Posterior cingulate gyrus (tissue), 11 donors: ENCODE measurements around the gene RNF128.

Experiments used
- DNase-seq, 10 donors: peaks; one replicate each; pipeline versions ENCODE4 v3.0.0 to v3.0.0-alpha.2; 2020 to 2021; ENCODE audit warnings: mixed read lengths in 3 of 10
- intact Hi-C: fragments of 100-400 bp; cut with DNase I; formaldehyde crosslinking; loops from one replicate; pipeline ENCODE4 v1.15.1; 2023

The RNF128 gene

GRCh38 chrX:106726485-106727437, at the start of gene RNF128:
Gene RNF128, plus strand, starts transcription at chrX:106726701. Its CDS starts 213 bp downstream, at chrX:106726914.
- intact Hi-C loops = no loop called here
- DNase-seq = peak in 9 of 10 donors; percentile 24 to 95 (median 62)

GRCh38 chrX:106680716-106681115, 45.8 kb upstream of the RNF128 start:
- no peak for DNase-seq
- intact Hi-C loops = no loop called here

- intact Hi-C loops = no loop called here
- DNase-seq = no peak
Observed at GRCh38 chrX:106684207-106684606, 42.3 kb upstream of the RNF128 start.

GRCh38 chrX:106692425-106693065, 34.0 kb upstream of the RNF128 start:
- intact Hi-C loops = no loop called here
- DNase-seq = no peak

- intact Hi-C loops = no loop called here
- DNase-seq = no peak
Observed at GRCh38 chrX:106696502-106696901, 30.0 kb upstream of the RNF128 start.

- no peak for DNase-seq
- intact Hi-C loops = no loop called here
Observed at GRCh38 chrX:106698693-106699092, 27.8 kb upstream of the RNF128 start.

GRCh38 chrX:106702636-106703035, 23.9 kb upstream of the RNF128 start:
- DNase-seq = no peak
- intact Hi-C loops = no loop called here

- intact Hi-C loops = no loop called here
- no peak for DNase-seq
Observed at GRCh38 chrX:106706466-106706865, 20.0 kb upstream of the RNF128 start.

- intact Hi-C loops = no loop called here
- no peak for DNase-seq
Observed at GRCh38 chrX:106707771-106708454, 18.6 kb upstream of the RNF128 start.

GRCh38 chrX:106710771-106711170, 15.7 kb upstream of the RNF128 start:
- DNase-seq = no peak
- intact Hi-C loops = no loop called here

GRCh38 chrX:106711375-106711774, 15.1 kb upstream of the RNF128 start:
- DNase-seq = no peak
- intact Hi-C loops = no loop called here

GRCh38 chrX:106716004-106716403, 10.5 kb upstream of the RNF128 start:
- intact Hi-C loops = no loop called here

GRCh38 chrX:106716463-106716862, 10.0 kb upstream of the RNF128 start:
- DNase-seq = no peak
- intact Hi-C loops = no loop called here

More at GRCh38 chrX:106716004-106716403, 10.5 kb upstream of the RNF128 start:
- no peak for DNase-seq

GRCh38 chrX:106718709-106719108, 7.8 kb upstream of the RNF128 start:
- intact Hi-C loops = no loop called here
- no peak for DNase-seq

GRCh38 chrX:106725931-106726330, 570 bp upstream of the RNF128 start:
- no peak for DNase-seq
- intact Hi-C loops = no loop called here

GRCh38 chrX:106728337-106728736, 1.8 kb downstream of the RNF128 start:
- intact Hi-C loops = no loop called here
- DNase-seq = no peak

GRCh38 chrX:106730401-106730800, 3.9 kb downstream of the RNF128 start:
- no peak for DNase-seq
- intact Hi-C loops = no loop called here

- intact Hi-C loops = no loop called here
Observed at GRCh38 chrX:106731590-106731989, 5.1 kb downstream of the RNF128 start.

GRCh38 chrX:106734827-106735226, 8.3 kb downstream of the RNF128 start:
- no peak for DNase-seq
- intact Hi-C loops = no loop called here

More at GRCh38 chrX:106731590-106731989, 5.1 kb downstream of the RNF128 start:
- DNase-seq = no peak

GRCh38 chrX:106740193-106740780, 13.8 kb downstream of the RNF128 start:
- no peak for DNase-seq
- intact Hi-C loops = no loop called here

GRCh38 chrX:106742193-106742592, 15.7 kb downstream of the RNF128 start:
- DNase-seq = no peak
- intact Hi-C loops = no loop called here
